ENCODE results near the gene RHOV.

RHOV gene

GRCh38 chr15:40906091-40906990 lies 32.3 kb upstream of the RHOV start:
- DNase-seq (ENCODE audit: extremely low spot score, insufficient read length, low read depth) = peak; percentile 54
- peak; percentile 67 for FAIRE-seq

DNA sequence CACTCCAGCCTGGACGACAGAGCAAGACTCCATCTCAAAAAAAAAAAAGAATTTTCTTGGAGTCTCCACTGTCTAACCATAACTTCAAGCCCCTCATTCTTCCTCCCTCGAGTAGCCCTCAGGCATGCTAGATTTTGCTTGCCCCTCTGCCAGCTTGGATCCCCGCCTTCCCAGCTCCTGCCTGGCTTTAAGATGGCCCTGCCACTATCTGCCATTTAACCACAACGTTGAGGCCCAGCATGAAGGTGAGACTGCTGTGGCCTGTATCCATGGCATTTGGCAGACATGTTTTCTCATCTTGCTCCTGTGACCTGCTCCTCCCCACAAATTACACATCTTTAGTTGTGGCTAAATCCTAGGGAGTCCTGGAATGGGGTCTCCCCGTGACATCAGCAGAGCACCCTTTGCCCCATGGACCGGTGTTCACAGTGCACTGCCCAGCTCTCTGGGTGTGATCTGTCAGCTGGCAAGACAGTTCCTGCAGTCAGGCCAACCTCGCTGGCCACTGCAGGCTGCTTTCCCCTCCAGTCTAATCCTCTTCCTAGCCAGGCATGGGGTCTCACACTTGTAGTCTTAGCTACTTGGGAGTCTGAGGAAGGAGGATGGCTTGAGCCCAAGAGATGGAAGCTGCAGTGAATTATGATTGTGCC lies 30.6 kb upstream of the RHOV start:
- FAIRE-seq (no peak), DNase-seq (ENCODE audit: extremely low spot score, insufficient read length, low read depth) (no peak)

DNA sequence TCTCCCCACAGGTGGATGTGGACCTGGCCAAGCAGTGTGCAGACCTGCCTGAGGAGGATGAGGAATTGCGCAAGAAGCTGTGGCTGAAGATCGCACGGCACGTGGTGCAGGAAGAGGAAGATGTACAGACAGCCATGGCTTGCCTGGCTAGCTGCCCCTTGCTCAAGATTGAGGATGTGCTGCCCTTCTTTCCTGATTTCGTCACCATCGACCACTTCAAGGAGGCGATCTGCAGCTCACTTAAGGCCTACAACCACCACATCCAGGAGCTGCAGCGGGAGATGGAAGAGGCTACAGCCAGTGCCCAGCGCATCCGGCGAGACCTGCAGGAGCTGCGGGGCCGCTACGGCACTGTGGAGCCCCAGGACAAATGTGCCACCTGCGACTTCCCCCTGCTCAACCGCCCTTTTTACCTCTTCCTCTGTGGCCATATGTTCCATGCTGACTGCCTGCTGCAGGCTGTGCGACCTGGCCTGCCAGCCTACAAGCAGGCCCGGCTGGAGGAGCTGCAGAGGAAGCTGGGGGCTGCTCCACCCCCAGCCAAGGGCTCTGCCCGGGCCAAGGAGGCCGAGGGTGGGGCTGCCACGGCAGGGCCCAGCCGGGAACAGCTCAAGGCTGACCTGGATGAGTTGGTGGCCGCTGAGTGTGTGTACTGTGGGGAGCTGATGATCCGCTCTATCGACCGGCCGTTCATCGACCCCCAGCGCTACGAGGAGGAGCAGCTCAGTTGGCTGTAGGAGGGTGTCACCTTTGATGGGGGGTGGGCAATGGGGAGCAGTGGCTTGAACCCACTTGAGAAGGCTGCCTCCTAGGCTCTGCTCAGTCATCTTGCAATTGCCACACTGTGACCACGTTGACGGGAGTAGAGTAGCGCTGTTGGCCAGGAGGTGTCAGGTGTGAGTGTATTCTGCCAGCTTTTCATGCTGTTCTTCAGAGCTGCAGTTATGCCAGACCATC lies 28.8 kb upstream of the RHOV start:
- FAIRE-seq (no peak), DNase-seq (ENCODE audit: extremely low spot score, insufficient read length, low read depth) (no peak)

DNA sequence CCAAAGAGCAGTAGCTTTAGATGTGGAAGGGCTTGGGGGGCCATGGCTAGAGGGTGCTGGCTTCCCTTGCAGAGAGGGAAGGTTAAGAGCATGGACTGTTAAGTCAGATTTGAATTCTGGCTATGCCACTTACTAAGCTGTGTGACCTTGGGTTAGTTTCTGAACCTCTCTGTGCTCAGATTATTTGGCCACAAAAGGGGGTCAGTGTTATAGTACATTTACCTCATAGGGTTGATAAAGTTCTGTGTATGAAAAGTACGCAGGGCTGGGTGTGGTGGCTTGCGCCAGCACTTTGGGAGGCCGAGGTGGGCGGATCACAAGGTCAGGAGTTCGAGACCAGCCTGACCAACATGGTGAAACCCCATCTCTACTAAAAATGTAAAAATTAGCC lies 27.0 kb upstream of the RHOV start:
- DNase-seq (ENCODE audit: extremely low spot score, insufficient read length, low read depth) (no peak), FAIRE-seq (no peak)

GRCh38 chr15:40900256-40901052 lies 26.4 kb upstream of the RHOV start:
- FAIRE-seq = no peak
- DNase-seq (ENCODE audit: extremely low spot score, insufficient read length, low read depth) = no peak

DNA sequence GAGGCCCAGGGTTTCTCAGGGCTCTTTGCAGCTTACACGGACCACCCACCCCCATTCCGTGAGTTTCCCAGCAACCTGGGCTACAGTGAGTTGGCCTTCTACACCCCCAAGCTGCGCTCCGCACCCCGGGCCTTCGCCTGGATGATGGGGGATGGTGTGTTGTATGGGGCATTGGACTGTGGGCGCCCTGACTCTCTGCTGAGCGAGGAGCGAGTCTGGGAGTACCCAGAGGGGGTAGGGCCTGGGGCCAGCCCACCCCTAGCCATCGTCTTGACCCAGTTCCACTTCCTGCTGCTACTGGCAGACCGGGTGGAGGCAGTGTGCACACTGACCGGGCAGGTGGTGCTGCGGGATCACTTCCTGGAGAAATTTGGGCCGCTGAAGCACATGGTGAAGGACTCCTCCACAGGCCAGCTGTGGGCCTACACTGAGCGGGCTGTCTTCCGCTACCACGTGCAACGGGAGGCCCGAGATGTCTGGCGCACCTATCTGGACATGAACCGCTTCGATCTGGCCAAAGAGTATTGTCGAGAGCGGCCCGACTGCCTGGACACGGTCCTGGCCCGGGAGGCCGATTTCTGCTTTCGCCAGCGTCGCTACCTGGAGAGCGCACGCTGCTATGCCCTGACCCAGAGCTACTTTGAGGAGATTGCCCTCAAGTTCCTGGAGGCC lies 25.6 kb upstream of the RHOV start:
- FAIRE-seq = no peak
- no peak for DNase-seq (ENCODE audit: extremely low spot score, insufficient read length, low read depth)

- FAIRE-seq (peak; percentile 79), DNase-seq (ENCODE audit: extremely low spot score, insufficient read length, low read depth) (no peak)
These were observed 20.8 kb upstream of the RHOV start for GRCh38 chr15:40894681-40895448.

GRCh38 chr15:40893733-40894680 lies 20.0 kb upstream of the RHOV start, which contains the start of gene VPS18:
VPS18 (plus strand) TSS chr15:40894450; CDS start chr15:40894769, 319 bp downstream.
- DNase-seq (ENCODE audit: extremely low spot score, insufficient read length, low read depth) (peak; percentile 89), FAIRE-seq (peak; percentile 96)

DNA sequence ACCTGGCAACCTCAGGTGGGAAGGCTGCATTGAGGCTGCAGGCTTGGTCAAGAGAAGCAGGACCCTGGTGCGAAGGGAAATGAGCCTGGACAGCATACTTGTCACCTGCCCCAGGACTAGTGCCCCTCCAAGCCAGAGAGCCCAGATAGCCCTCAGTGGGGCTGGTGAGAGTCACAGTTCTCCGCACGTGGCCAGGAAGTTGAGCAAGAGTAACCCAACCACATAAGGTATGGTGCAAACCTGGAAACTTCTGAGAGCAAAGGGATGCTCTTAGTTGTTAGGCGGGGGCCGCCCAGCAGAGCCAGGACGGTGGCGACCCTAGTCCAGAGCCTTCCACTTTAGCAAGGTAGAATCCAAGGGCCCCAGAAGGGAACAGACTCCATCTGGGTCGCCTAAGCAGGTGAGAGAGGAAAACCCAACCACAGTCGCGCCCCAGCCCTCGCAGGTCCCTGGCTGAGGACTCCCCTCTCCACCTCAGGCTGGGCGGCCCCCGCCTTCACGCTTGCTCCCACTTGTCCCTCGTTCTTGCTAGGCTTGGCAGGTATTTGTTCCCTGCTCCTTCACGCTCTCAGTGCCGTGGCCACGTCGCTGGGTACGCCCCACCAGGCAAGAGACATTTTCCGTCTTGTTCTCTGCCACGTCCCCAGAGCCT lies 19.1 kb upstream of the RHOV start:
- no peak for FAIRE-seq
- no peak for DNase-seq (ENCODE audit: extremely low spot score, insufficient read length, low read depth)

DNA sequence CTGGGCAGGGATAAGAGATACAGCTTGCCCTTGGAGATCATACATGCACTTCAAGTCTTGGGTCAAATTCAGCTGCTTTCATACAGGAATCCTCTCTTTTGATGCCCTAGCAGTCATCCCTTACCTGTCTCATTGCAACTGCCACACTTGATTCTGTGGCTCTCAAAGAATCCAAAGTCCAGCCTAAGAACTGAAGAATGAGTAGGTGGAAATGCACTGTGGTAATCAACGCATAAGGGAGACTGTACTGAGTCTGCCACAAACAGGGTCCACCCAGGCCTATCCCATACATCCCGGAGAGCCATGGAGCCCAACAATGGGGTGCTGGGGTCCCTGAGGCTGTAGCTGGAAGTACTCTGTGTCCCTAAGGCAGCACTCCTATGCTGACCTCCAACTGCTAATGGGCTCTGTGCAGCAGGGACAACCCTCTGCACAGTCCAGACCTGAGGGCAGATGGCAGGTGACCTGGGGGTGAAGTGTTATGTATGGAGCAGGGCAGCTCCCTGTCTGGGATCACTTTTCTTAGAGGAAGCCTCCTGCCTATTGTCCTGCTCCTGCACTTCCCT lies 18.5 kb upstream of the RHOV start:
- DNase-seq (ENCODE audit: extremely low spot score, insufficient read length, low read depth) (no peak), FAIRE-seq (no peak)

DNA sequence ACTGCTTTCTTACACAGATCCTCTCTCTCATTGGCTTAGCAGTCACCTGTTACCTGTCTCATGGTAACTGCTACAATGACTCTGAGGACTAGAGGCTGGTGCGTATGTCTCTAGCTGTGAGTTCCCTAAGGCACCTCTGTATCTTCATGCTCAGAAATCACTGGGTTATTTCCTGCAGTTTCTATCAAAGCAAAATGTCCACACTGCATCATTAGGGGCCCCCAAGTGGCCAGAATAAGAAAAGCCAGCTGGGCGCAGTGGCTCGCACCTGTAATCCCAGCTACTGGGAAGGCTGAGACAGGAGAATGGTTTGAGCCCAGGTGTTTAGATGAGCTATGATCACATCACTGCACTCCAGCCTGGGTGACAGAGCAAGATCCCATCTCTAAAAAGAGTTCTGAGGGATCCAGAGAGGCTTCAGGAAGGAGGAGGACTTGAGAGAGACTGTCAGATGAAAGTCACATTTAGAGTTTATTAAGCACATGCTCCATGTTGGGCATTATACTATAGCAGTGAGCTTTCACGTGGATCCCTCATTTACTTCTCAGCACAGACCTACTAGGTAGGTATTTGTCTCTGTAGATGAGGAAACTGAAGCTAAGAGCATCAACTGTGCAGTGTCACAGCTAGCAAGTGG lies 17.9 kb upstream of the RHOV start:
- FAIRE-seq = peak; percentile 73
- no peak for DNase-seq (ENCODE audit: extremely low spot score, insufficient read length, low read depth)

GRCh38 chr15:40891138-40891537 lies 17.1 kb upstream of the RHOV start:
- FAIRE-seq = no peak
- no peak for DNase-seq (ENCODE audit: extremely low spot score, insufficient read length, low read depth)

GRCh38 chr15:40889112-40889511 lies 15.1 kb upstream of the RHOV start:
- DNase-seq (ENCODE audit: extremely low spot score, insufficient read length, low read depth) (no peak), FAIRE-seq (no peak)

DNA sequence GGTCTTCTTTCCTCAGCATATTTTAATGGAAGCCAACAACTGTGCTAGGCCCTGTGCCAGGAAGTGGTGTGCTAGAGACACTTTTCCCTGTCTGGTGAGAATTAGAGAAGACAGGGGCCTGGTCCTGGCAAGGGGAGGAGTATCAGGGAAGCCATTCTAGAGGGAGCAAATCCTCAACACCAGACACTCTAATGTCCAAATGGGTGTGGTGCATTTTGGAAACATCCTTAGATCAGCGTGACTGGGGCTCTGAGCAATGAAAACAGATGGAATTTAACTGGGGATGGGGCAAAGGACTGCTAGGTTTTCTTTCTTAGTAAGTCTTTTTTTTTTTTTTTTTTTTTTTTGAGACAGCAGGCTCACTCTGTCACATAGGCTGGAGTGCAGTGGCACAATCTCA lies 12.6 kb upstream of the RHOV start:
- FAIRE-seq = no peak
- DNase-seq (ENCODE audit: extremely low spot score, insufficient read length, low read depth) = no peak

- DNase-seq (ENCODE audit: extremely low spot score, insufficient read length, low read depth) (no peak), FAIRE-seq (no peak)
These were observed 7.3 kb upstream of the RHOV start for GRCh38 chr15:40881351-40881750.

DNA sequence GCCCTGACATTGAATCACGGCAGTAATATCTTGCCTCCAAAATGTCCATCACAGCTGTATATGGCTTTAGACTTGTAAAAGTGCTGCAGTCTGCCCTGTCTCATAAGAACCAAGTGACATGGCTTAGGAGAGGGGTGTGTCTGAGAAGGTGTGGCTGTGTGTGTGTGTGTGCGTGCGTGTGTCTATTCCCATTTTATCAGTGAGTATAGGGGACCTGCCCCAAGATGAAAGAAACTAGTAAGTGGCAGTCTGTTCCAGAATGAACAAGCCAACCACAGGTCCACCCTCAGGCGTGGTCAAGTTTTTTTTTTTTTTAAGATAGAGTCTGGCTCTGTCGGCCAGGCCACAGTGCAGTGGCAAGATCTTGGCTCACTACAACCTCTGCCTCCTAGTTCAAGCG lies 5.6 kb upstream of the RHOV start:
- DNase-seq (ENCODE audit: extremely low spot score, insufficient read length, low read depth) = no peak
- FAIRE-seq = no peak

All from GM18507 (cell line).